HEK293 (cell line): ENCODE results near the gene IDNK.

Experiments used
- CTCF ChIA-PET: fragments of 350-600 bp; formaldehyde crosslinking; extraction: SDS; loops from one replicate; lab custom pipeline; 2021; ENCODE audit warnings: antibody characterized with exemption; lab: Yijun Ruan, JAX
- POLR2A ChIA-PET: fragments of 300-600 bp; formaldehyde crosslinking; extraction: SDS; loops from one replicate; lab custom pipeline; 2020; ENCODE audit warnings: antibody characterized with exemption, inconsistent platforms; lab: Yijun Ruan, JAX
- H3K27ac ChIP-seq: fragments of 200-500 bp; sonication (Bioruptor generic); 2 replicates; pipeline ENCODE4 v1.5.1; 2014; ENCODE audit warnings: low read depth, low read length, control low read depth, inconsistent platforms; ENCODE audit errors: extremely low read depth
- H3K36me3 ChIP-seq, 2 experiments: fragments of 200-500 bp in 1 of 2; sonication (Bioruptor generic) in 1 of 2; 1 replicate in 1 of 2; 2 replicates in 1 of 2; pipeline ENCODE4 v1.5.1; 2014 to 2017; ENCODE audit warnings: inconsistent platforms in 2 of 2, low read length in 2 of 2; ENCODE audit not compliant: control insufficient read depth in 2 of 2, insufficient read depth in 1 of 2
- H3K4me1 ChIP-seq: fragments of 200-500 bp; sonication (Bioruptor generic); 2 replicates; pipeline ENCODE4 v1.5.1; 2014; ENCODE audit warnings: mild to moderate bottlenecking, low read length, inconsistent platforms; ENCODE audit not compliant: control insufficient read depth, insufficient read depth
- H3K4me3 ChIP-seq: 2 replicates; pipeline ENCODE4 v1.5.1; 2011; ENCODE audit warnings: low read depth, mild to moderate bottlenecking, control low read depth, low read length, moderate library complexity
- H3K9me3 ChIP-seq: fragments of 200-500 bp; sonication (Bioruptor generic); 2 replicates; pipeline ENCODE4 v1.5.1; 2014; ENCODE audit warnings: low read depth, low read length, inconsistent platforms; ENCODE audit not compliant: control insufficient read depth, insufficient read depth
- KLF9 ChIP-seq: fragments of 450-650 bp; formaldehyde crosslinking; IDR thresholded peaks from 2 replicates; pipeline ENCODE4 v1.5.1; 2016; ENCODE audit warnings: missing biosample characterization, missing genetic modification characterization, low read depth
- MEIS1 ChIP-seq: sonication (generic); formaldehyde crosslinking; IDR thresholded peaks from 2 replicates; pipeline ENCODE4 v1.8.1; 2022; ENCODE audit warnings: missing genetic modification reagents, mild to moderate bottlenecking, borderline replicate concordance
- OSR2 ChIP-seq: fragments of 450-650 bp; formaldehyde crosslinking; IDR thresholded peaks from 2 replicates; pipeline ENCODE4 v1.5.1; 2016; ENCODE audit warnings: missing biosample characterization, missing genetic modification characterization
- SP3 ChIP-seq: fragments of 450-650 bp; formaldehyde crosslinking; IDR thresholded peaks from 2 replicates; pipeline ENCODE4 v1.5.1; 2016; ENCODE audit warnings: missing biosample characterization, missing genetic modification characterization
- SP7 ChIP-seq: fragments of 450-650 bp; formaldehyde crosslinking; IDR thresholded peaks from 2 replicates; pipeline ENCODE4 v1.5.1; 2016; ENCODE audit warnings: missing biosample characterization, missing genetic modification characterization
- YY2 ChIP-seq: fragments of 450-650 bp; formaldehyde crosslinking; IDR thresholded peaks from 2 replicates; pipeline ENCODE4 v1.5.1; 2016; ENCODE audit warnings: missing biosample characterization, missing genetic modification characterization
- ZBTB44 ChIP-seq: fragments of 450-650 bp; IDR thresholded peaks from 2 replicates; pipeline ENCODE4 v1.5.1; 2018; ENCODE audit warnings: missing biosample characterization, mild to moderate bottlenecking, missing genetic modification characterization
- ZEB2 ChIP-seq: fragments of 450-650 bp; formaldehyde crosslinking; IDR thresholded peaks from 2 replicates; pipeline ENCODE4 v1.5.1; 2016; ENCODE audit warnings: missing biosample characterization, missing genetic modification characterization
- ZFP3 ChIP-seq: fragments of 450-650 bp; formaldehyde crosslinking; IDR thresholded peaks from 2 replicates; pipeline ENCODE4 v1.5.1; 2016; ENCODE audit warnings: low read depth, missing biosample characterization, missing genetic modification characterization
- ZNF112 ChIP-seq: fragments of 450-650 bp; formaldehyde crosslinking; IDR thresholded peaks from 2 replicates; pipeline ENCODE4 v1.5.0; 2017; ENCODE audit warnings: missing biosample characterization, missing genetic modification characterization
- ZNF121 ChIP-seq: fragments of 450-650 bp; formaldehyde crosslinking; IDR thresholded peaks from 2 replicates; pipeline ENCODE4 v1.5.1; 2016; ENCODE audit warnings: missing biosample characterization, missing genetic modification characterization
- ZNF214 ChIP-seq: fragments of 450-650 bp; formaldehyde crosslinking; IDR thresholded peaks from 2 replicates; pipeline ENCODE4 v1.5.1; 2017; ENCODE audit warnings: missing biosample characterization, mild to moderate bottlenecking, missing genetic modification characterization, borderline replicate concordance
- ZNF221 ChIP-seq: fragments of 450-650 bp; formaldehyde crosslinking; IDR thresholded peaks from 2 replicates; pipeline ENCODE4 v1.5.1; 2017; ENCODE audit warnings: missing biosample characterization, missing genetic modification characterization, borderline replicate concordance
- ZNF280D ChIP-seq: fragments of 450-650 bp; formaldehyde crosslinking; IDR thresholded peaks from 2 replicates; pipeline ENCODE4 v1.5.1; 2016; ENCODE audit warnings: missing biosample characterization, missing genetic modification characterization
- ZNF473 ChIP-seq: fragments of 450-650 bp; formaldehyde crosslinking; IDR thresholded peaks from 2 replicates; pipeline ENCODE4 v1.5.1; 2017; ENCODE audit warnings: missing biosample characterization, missing genetic modification characterization
- ZNF654 ChIP-seq: fragments of 450-650 bp; formaldehyde crosslinking; IDR thresholded peaks from 2 replicates; pipeline ENCODE4 v1.5.1; 2016; ENCODE audit warnings: low read depth, missing biosample characterization, missing genetic modification characterization
- ZNF791 ChIP-seq: fragments of 450-650 bp; formaldehyde crosslinking; IDR thresholded peaks from 2 replicates; pipeline ENCODE4 v1.5.1; 2016; ENCODE audit warnings: missing biosample characterization, missing genetic modification characterization
- TF ChIP-seq, protein P1 (sequence below): fragments of 450-650 bp; formaldehyde crosslinking; IDR thresholded peaks from 2 replicates; pipeline ENCODE4 v1.5.1; 2017; ENCODE audit warnings: missing biosample characterization, missing genetic modification characterization
- TF ChIP-seq, protein P2 (sequence below): fragments of 450-650 bp; formaldehyde crosslinking; IDR thresholded peaks from 2 replicates; pipeline ENCODE4 v1.5.1; 2017; ENCODE audit warnings: missing biosample characterization, missing genetic modification characterization
- TF ChIP-seq, protein P3 (sequence below): fragments of 450-650 bp; formaldehyde crosslinking; IDR thresholded peaks from 2 replicates; pipeline ENCODE4 v1.5.1; 2016; ENCODE audit warnings: missing biosample characterization, missing genetic modification characterization
- TF ChIP-seq, protein P4 (sequence below): fragments of 450-650 bp; formaldehyde crosslinking; IDR thresholded peaks from 2 replicates; pipeline ENCODE4 v1.5.1; 2016; ENCODE audit warnings: missing biosample characterization, missing genetic modification characterization

The IDNK gene

DNA sequence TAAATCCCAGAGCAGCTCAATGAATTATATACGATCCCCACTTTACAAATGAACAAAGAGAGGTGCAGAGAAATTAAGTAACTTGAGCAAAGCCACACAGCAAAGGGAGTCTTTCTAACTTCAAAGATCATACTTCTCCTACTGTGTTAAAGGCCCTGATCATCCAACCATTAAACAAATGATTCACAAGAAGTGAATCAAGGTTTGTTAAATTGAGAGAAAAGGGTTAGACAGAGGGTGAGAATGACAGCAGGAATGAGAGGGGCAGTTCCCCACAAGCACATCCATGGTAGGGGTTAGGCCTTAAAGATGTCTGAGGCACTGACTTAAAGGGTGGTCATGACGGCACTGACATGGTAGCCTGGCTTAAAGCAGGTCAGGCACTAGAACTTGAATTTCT, 10.7 kb downstream of the IDNK start (continued):
- TF ChIP-seq ZNF221 (tag by site-specific recombination) (no peak), SP7 (no peak), YY2 (no peak), ZNF112 (tag by site-specific recombination) (no peak), ZEB2 (no peak), ZNF121 (tag by site-specific recombination) (no peak)
- TF ChIP-seq, protein P1, sequence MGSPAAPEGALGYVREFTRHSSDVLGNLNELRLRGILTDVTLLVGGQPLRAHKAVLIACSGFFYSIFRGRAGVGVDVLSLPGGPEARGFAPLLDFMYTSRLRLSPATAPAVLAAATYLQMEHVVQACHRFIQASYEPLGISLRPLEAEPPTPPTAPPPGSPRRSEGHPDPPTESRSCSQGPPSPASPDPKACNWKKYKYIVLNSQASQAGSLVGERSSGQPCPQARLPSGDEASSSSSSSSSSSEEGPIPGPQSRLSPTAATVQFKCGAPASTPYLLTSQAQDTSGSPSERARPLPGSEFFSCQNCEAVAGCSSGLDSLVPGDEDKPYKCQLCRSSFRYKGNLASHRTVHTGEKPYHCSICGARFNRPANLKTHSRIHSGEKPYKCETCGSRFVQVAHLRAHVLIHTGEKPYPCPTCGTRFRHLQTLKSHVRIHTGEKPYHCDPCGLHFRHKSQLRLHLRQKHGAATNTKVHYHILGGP (tag by site-specific recombination) = no peak

DNA sequence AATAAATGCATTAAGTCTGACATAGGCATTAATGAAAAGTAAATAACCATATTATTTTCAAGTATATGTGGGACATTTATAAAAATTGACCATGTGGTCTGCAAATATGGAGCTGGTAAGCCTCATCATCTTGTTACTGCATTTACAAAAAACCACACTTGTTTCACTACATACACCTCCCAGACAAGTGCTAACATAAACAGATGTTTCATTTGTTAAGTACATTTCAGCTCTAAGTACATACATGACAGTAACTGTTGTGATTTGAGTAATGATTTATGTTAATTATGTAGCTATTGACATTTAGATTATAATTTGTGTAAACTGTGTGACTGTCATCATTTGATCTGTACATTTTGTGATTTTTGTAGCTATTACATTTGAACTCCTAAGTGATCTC, 13.9 kb downstream of the IDNK start:
- H3K9me3 ChIP-seq = no peaks in the 10 kb centered on the region
- H3K4me3 ChIP-seq = no peak overlapping the region
- CTCF ChIA-PET = interaction anchor here (3.4 to 4.0 kb wide), 2 partner anchors 12 to 16 kb away, joined by 13 to 36 read pairs; no protein-coding TSS in a partner anchor
- POLR2A ChIA-PET = no interaction called here
- H3K36me3 ChIP-seq = no peaks in the 10 kb centered on the region
- no peak for TF ChIP-seq SP3 (tag by site-specific recombination)
- no peak for TF ChIP-seq ZNF214
- no peak for TF ChIP-seq ZNF473
- TF ChIP-seq KLF9 = no peak
- no peak for TF ChIP-seq ZNF791 (tag by site-specific recombination)
- TF ChIP-seq, protein P2, sequence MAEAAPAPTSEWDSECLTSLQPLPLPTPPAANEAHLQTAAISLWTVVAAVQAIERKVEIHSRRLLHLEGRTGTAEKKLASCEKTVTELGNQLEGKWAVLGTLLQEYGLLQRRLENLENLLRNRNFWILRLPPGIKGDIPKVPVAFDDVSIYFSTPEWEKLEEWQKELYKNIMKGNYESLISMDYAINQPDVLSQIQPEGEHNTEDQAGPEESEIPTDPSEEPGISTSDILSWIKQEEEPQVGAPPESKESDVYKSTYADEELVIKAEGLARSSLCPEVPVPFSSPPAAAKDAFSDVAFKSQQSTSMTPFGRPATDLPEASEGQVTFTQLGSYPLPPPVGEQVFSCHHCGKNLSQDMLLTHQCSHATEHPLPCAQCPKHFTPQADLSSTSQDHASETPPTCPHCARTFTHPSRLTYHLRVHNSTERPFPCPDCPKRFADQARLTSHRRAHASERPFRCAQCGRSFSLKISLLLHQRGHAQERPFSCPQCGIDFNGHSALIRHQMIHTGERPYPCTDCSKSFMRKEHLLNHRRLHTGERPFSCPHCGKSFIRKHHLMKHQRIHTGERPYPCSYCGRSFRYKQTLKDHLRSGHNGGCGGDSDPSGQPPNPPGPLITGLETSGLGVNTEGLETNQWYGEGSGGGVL (tag by site-specific recombination) = no peak
- TF ChIP-seq, protein P3, sequence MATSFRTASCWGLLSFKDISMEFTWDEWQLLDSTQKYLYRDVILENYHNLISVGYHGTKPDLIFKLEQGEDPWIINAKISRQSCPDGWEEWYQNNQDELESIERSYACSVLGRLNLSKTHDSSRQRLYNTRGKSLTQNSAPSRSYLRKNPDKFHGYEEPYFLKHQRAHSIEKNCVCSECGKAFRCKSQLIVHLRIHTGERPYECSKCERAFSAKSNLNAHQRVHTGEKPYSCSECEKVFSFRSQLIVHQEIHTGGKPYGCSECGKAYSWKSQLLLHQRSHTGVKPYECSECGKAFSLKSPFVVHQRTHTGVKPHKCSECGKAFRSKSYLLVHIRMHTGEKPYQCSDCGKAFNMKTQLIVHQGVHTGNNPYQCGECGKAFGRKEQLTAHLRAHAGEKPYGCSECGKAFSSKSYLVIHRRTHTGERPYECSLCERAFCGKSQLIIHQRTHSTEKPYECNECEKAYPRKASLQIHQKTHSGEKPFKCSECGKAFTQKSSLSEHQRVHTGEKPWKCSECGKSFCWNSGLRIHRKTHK (tag by site-specific recombination) = no peak
- no peak for TF ChIP-seq ZFP3 (tag by site-specific recombination)
- TF ChIP-seq ZNF280D = no peak
- TF ChIP-seq ZBTB44 = no peak
- no peak for TF ChIP-seq YY2
- no peak for TF ChIP-seq MEIS1
- TF ChIP-seq, protein P4, sequence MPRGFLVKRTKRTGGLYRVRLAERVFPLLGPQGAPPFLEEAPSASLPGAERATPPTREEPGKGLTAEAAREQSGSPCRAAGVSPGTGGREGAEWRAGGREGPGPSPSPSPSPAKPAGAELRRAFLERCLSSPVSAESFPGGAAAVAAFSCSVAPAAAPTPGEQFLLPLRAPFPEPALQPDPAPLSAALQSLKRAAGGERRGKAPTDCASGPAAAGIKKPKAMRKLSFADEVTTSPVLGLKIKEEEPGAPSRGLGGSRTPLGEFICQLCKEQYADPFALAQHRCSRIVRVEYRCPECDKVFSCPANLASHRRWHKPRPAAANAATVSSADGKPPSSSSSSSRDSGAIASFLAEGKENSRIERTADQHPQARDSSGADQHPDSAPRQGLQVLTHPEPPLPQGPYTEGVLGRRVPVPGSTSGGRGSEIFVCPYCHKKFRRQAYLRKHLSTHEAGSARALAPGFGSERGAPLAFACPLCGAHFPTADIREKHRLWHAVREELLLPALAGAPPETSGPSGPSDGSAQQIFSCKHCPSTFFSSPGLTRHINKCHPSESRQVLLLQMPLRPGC = no peak
- no peak for TF ChIP-seq ZNF654 (tag by site-specific recombination)
- TF ChIP-seq OSR2 (tag by site-specific recombination) = no peak
- no peaks in the 10 kb centered on the region for H3K4me1 ChIP-seq
- H3K27ac ChIP-seq = no peak overlapping the region
